Heart left ventricle (tissue), 13 donors: ENCODE data around the gene DNMT1.

Source experiments
- POLR2A ChIP-seq, 2 donors: fragments of 450-650 bp; IDR thresholded peaks; one replicate each; pipeline ENCODE4 v1.6.1; 2017; ENCODE audit warnings: antibody characterized with exemption in 2 of 2, mild to moderate bottlenecking in 2 of 2, moderate library complexity in 2 of 2
- TF ChIP-seq, protein P1 (sequence below), 12 donors: fragments of 200-600 bp; sonication (generic) in 4 of 12; IDR thresholded peaks; one replicate each; pipeline versions ENCODE4 v1.5.0 to v1.8.0; 2018 to 2022; ENCODE audit warnings: antibody characterized with exemption in 12 of 12, mild to moderate bottlenecking in 5 of 12
- donor health status: ischemic (EF 13 %, LVEDD 7.1; RV severe dilation, severe dysfunction).
- donor health status: DM: no; HTN: yes; CAD: no.
- donor health status: DM: no; HTN: no; CAD: no.
- donor health status: ischemic (EF 25% LVEDD 6.9; RV normal size, moderate dysfunction).
- donor health status: ischemic (EF 25% LVEDD 5.7; RV mildly dilated, moderate dysfunction).
- donor health status: ischemic (EF 35%, LVEDD 5.7; RV mildly dilated, moderate dysfunction).
- donor health status: nonischemic (EF 11% LVEDD 7.7; RV severe dilation, severe dysfunction).
- donor health status: DM: yes; HTN: yes; CAD: no.
- donor health status: PGD.
- donor health status: ischemic (EF 29% LVEDD 5.4; RV normal size, mild dysfunction).
- donor health status: nonischemic (EF 23%, LVEDD 6.1; RV moderate dilation, normal function).

DNA sequence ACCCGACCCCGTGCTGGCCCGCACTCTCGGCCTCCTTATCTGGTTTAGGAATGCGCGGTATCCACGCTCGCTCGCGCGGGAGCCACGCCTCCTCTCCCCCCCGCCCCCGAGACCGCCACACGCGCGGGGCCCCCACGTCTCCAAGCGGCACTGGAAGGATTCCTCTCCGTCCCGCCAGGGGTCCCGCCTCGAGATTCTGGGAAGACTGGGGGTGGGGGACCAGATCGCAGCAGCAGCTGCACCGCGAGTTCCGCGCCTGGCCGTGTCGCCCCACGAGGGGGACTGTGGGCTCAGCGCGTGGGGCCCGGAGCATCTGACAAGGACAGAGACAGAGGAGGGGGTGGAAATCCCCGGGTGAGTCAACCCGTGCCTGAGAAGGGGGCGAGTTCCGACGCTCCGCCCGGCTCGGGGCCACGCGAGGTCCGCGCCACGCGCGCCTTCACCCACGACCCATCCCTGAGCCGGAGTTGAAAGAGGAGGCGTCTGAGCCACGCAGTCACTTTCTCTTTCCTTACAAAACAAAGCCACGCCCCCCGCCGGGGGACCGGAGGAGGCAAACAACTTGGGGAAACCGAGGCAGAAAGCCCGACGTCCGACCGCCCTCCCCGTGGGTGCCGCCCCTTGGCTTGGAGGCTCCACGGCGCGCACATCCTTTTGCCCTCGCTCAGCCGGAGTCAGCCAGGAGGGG is 35.6 kb upstream of the DNMT1 start:
- TF ChIP-seq, protein P1, sequence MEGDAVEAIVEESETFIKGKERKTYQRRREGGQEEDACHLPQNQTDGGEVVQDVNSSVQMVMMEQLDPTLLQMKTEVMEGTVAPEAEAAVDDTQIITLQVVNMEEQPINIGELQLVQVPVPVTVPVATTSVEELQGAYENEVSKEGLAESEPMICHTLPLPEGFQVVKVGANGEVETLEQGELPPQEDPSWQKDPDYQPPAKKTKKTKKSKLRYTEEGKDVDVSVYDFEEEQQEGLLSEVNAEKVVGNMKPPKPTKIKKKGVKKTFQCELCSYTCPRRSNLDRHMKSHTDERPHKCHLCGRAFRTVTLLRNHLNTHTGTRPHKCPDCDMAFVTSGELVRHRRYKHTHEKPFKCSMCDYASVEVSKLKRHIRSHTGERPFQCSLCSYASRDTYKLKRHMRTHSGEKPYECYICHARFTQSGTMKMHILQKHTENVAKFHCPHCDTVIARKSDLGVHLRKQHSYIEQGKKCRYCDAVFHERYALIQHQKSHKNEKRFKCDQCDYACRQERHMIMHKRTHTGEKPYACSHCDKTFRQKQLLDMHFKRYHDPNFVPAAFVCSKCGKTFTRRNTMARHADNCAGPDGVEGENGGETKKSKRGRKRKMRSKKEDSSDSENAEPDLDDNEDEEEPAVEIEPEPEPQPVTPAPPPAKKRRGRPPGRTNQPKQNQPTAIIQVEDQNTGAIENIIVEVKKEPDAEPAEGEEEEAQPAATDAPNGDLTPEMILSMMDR (IDR thresholded peaks at IDR 0.05): peak in 3 of 12 donors; percentile 9 to 20 (median 13)
- TF ChIP-seq POLR2A (IDR thresholded peaks at IDR 0.05): no peak
